GM12872 (cell line): ENCODE measurements around the gene TRAPPC2L.

Source experiments
- TF ChIP-seq, protein P1 (sequence below): IDR thresholded peaks from 3 replicates; pipeline ENCODE4 v1.5.1; 2011; ENCODE audit warnings: low read depth, mild to moderate bottlenecking, low read length, moderate library complexity; ENCODE audit not compliant: insufficient read depth

Gene TRAPPC2L

DNA sequence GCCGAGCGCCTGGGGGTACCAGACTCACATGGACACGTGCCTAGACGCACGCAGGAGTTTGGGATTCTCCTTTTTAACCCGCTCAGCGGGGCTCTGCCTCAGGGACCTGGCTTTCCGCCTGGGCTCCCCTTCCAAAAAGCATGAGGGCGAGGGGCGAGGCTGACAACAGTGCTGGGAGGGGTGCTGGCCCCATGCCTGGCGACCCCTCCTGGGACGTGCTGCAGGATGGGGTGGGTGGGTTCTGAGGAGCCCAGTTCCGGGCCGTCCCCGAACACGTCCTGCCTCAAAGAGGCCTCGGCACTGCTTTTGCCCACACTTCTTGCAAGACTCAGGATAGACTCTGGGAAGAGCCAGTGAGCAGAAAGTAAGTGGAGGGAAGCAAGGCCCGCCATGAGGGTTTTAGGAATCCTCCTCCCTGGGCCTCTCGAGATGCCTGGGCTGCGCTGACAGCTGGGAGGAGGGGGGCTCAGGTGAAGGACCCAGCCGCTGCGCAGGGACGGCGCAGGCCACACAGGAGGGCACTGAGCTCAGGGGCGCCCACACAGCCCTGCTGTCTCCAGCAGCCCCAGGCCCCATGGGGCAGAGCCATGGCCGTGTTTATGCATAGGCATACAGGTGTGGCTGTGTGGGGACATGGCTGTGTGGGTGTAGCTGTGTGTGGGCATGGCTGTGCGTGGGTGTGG is 24.9 kb downstream of the TRAPPC2L start:
- TF ChIP-seq, protein P1, sequence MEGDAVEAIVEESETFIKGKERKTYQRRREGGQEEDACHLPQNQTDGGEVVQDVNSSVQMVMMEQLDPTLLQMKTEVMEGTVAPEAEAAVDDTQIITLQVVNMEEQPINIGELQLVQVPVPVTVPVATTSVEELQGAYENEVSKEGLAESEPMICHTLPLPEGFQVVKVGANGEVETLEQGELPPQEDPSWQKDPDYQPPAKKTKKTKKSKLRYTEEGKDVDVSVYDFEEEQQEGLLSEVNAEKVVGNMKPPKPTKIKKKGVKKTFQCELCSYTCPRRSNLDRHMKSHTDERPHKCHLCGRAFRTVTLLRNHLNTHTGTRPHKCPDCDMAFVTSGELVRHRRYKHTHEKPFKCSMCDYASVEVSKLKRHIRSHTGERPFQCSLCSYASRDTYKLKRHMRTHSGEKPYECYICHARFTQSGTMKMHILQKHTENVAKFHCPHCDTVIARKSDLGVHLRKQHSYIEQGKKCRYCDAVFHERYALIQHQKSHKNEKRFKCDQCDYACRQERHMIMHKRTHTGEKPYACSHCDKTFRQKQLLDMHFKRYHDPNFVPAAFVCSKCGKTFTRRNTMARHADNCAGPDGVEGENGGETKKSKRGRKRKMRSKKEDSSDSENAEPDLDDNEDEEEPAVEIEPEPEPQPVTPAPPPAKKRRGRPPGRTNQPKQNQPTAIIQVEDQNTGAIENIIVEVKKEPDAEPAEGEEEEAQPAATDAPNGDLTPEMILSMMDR = no peak

DNA sequence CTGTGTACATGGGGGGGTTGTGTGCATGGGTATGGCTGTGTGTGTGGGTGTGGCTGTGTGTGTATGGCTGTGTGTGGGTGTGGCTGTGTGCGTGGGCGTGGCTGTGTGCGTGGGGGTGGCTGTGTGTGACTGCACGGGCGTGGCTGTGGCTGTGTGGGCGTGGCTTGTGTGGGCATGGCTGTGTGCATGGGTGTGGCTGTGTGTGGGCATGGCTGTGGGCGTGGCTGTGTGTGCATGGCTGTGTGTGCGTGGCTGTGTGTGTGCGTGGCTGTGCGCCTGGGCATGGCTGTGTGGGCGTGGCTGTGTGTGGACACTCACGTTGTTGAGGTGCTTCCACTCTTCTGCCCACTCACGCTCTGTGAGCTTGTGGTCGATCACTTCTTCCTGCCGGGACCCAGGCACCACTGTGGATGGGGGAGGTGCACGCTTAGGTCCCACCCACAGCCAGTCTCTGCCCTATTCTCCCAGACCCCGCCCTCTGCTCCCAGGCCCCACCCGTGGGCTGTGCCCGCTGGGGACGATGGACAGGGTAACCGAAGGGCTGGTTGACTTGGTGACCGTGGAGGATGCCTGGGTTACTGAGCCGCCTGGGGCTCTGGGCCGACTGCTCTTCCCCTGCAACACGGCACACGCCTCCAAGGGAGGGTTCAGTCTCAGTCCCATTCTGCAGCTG is 25.6 kb downstream of the TRAPPC2L start:
- TF ChIP-seq, protein P1 = no peak

DNA sequence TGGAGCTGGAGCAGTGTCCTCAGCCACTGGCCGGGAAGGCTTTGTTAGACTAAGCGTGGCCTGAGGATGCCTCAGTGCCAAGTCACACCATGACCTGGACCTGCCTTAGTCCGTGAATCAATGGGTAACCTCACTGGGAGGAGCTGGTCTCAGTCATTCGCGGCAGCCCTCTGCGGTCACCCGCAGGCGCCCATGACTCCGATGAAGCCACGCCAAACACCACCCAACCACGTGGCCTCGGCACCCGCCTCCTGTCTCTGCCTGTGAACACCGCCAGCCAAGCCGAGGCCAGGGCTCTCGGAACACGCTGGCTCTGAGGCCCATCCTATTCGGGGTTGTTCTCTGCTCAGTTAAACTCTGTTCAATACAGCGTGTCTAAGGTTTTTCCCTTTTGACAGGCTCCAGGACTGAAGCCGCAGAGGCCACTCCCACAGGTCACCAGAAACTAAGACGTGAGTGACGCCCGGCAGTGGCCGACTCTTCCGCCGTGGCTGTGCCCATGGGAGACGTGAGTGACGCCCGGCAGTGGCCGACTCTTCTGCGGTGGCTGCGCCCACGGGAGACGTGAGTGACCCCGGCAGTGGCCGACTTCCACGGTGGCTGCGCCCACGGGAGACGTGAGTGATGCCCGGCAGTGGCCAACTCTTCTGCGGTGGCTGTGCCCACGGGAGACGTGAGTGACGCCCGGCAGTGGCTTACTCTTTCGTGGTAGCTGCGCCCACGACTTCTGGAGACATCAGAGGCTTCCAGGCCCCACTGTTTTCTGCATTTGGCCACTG is 26.4 kb downstream of the TRAPPC2L start:
- TF ChIP-seq, protein P1 = no peak

DNA sequence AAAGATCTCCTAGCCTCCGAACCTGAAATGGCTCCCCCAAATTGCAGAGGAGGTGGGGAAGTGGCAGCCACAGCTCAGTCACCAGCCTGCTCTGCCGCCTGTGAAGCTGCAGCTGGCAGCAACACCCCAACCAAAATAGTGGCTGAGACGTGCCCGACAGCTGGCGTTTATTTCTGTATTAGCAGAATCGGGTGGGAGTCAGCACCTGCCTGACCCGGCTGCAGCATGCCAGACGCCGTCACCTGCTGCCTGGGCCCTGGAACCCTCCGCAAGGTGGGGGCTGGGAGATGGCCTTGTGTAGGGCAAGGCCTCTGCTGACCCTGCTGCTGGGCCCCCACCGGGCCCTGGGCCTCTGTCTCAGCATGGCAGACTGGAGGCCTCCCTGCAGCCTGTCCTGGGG is 27.0 kb downstream of the TRAPPC2L start:
- TF ChIP-seq, protein P1 = no peak

DNA sequence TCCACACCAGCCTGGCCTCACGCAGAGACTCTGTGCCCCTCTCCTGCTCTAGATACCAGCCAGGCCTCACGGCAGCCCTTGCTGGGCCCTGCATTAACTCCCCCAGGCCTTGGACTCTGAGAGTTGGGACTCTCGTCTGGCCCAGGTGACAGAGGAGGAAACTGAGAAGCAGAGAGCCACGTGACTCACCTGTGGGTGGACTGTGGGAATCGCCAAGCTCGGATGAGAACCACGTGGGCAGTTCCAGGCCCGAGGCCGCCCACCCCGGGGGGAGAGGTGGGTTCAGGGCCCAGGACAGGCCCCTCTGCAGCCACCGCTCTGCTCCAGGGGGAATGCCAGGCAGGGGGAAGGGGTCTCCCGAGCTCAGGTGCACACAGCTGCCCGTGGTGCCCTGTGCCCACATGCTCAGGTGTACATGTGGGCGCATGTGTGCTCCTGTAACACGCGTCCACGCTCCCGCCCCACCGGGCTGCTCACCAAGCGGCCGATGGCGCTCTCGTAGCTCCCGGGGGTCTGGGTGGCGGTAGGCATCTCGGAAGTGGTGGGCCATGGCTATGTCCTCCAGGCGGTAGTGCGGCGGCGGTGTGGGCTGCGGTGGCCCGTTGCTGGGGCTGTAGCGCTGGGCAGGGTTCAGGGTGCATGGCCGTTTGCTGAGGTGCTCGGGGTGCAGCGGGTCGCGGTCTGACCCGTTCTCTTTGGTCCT is 27.8 kb downstream of the TRAPPC2L start:
- TF ChIP-seq, protein P1 = no peak

DNA sequence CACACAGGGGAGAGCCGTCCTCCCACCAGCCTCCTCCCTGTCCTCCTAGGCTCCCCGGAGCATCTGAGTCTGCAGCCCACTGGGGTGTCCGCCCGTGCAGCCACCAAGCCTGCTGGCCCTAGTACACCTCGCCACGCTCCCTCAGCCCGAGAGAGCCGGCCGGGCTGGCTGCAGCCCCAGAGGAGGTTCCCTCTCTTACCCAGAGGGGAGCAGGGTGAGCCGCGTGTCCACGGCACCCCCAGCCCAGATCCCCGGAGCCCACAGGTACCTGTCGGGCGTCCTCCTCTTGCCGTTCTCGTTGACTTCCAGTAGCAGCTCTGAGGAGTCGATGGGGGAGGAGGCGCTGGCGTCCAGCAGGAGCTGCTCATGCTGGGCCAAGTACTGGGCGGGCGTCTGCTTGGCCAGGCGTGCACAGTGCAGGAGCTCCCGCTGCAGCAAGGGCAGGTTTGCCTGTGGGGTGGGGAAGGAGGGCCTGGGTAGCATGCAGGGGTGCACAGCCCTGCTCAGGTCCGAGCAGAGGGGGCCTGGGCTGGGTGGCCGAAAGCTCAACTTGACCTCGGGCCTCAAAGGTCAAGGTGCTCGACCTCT is 28.9 kb downstream of the TRAPPC2L start:
- TF ChIP-seq, protein P1 = no peak
